Measurements from ENCODE around the gene TSGA10.
"Not testable (repeated sequence)": the region's sequence is repeated elsewhere in the genome, so short reads cannot be mapped to it uniquely, and the experiment has no call there.

TSGA10 gene

GRCh38 chr2:99140056-99140859 lies 14.5 kb downstream of the TSGA10 start:
- Histone ChIP-seq H2BK12ac (ENCODE audit: low read length) (no peak overlapping the region), H3K14ac (ENCODE audit: low read length) (peak overlapping the region; percentile 89), H4K12ac (ENCODE audit: low read depth, low read length) (no peak overlapping the region), H3K4me2 (ENCODE audit: low read length) (peak overlapping the region; percentile 98), H3K18ac (ENCODE audit: low read length) (peak overlapping the region; percentile 21), H2BK120ac (ENCODE audit: insufficient read depth, low read length, poor library complexity) (peak overlapping the region; percentile 4), H3K79me1 (ENCODE audit: low read length) (peaks cover 7% of the 10 kb centered on the region), H3K27ac (ENCODE audit: low read depth, low read length) (peak overlapping the region; percentile 50), H3K9me3 (ENCODE audit: insufficient read depth, low read depth, low read length) (no peaks in the 10 kb centered on the region), H3K4me1 (ENCODE audit: control insufficient read depth in 1 of 2, insufficient read depth in 2 of 2, low read length in 2 of 2) (no peaks in the 10 kb centered on the region), H2AFZ (ENCODE audit: insufficient read depth, low read length, poor library complexity) (peak overlapping the region; percentile 95), H3K4ac (ENCODE audit: low read depth, low read length) (peak overlapping the region; percentile 33), H3K23ac (ENCODE audit: low read length) (no peak overlapping the region), H3K4me3 (ENCODE audit: low read depth, low read length) (peak overlapping the region; percentile 82), H4K8ac (ENCODE audit: low read depth, low read length) (peak overlapping the region; percentile 70), H3K36me3 (ENCODE audit: control insufficient read depth in 1 of 2, insufficient read depth in 2 of 2, low read length in 2 of 2) (no peaks in the 10 kb centered on the region), H3K9ac (ENCODE audit: low read length) (peak overlapping the region; percentile 85), H3K27me3 (ENCODE audit: insufficient read depth, low read length) (no peaks in the 10 kb centered on the region), H3K79me2 (ENCODE audit: control insufficient read depth, insufficient read depth, low read length, poor library complexity) (peaks cover 4% of the 10 kb centered on the region), H2AK5ac (ENCODE audit: low read length) (no peak overlapping the region), H2BK5ac (ENCODE audit: low read depth, low read length, poor library complexity) (no peak overlapping the region), H4K91ac (ENCODE audit: low read depth, low read length) (peak overlapping the region; percentile 32)
- no peak for DNase-seq
- no CpG with 5 or more reads among the region's 17 CpGs for WGBS (ENCODE audit: extremely low coverage, insufficient coverage, insufficient read length)

GRCh38 chr2:99139003-99139402 lies 15.7 kb downstream of the TSGA10 start:
- H3K79me1 ChIP-seq (ENCODE audit: low read length): peaks cover 7% of the 10 kb centered on the region
- no peak overlapping the region for H2BK120ac ChIP-seq (ENCODE audit: insufficient read depth, low read length, poor library complexity)
- H2AFZ ChIP-seq (ENCODE audit: insufficient read depth, low read length, poor library complexity): no peak overlapping the region
- H2AK5ac ChIP-seq (ENCODE audit: low read length): no peak overlapping the region
- H3K4me2 ChIP-seq (ENCODE audit: low read length): no peak overlapping the region
- H2BK5ac ChIP-seq (ENCODE audit: low read depth, low read length, poor library complexity): no peak overlapping the region
- no peak overlapping the region for H3K18ac ChIP-seq (ENCODE audit: low read length)
- no peak overlapping the region for H3K23ac ChIP-seq (ENCODE audit: low read length)
- H3K36me3 ChIP-seq (ENCODE audit: control insufficient read depth in 1 of 2, insufficient read depth in 2 of 2, low read length in 2 of 2): no peaks in the 10 kb centered on the region
- no peak for DNase-seq
- H3K79me2 ChIP-seq (ENCODE audit: control insufficient read depth, insufficient read depth, low read length, poor library complexity): peaks cover 4% of the 10 kb centered on the region
- no peak overlapping the region for H4K8ac ChIP-seq (ENCODE audit: low read depth, low read length)
- H4K12ac ChIP-seq (ENCODE audit: low read depth, low read length): no peak overlapping the region
- no peak overlapping the region for H3K27ac ChIP-seq (ENCODE audit: low read depth, low read length)
- no peaks in the 10 kb centered on the region for H3K9me3 ChIP-seq (ENCODE audit: insufficient read depth, low read depth, low read length)
- H3K14ac ChIP-seq (ENCODE audit: low read length): no peak overlapping the region
- no peak overlapping the region for H2BK12ac ChIP-seq (ENCODE audit: low read length)
- WGBS (ENCODE audit: extremely low coverage, insufficient coverage, insufficient read length): no CpG with 5 or more reads among the region's 4 CpGs
- H3K27me3 ChIP-seq (ENCODE audit: insufficient read depth, low read length): no peaks in the 10 kb centered on the region
- H3K4me3 ChIP-seq (ENCODE audit: low read depth, low read length): no peak overlapping the region
- H3K4ac ChIP-seq (ENCODE audit: low read depth, low read length): no peak overlapping the region
- H4K91ac ChIP-seq (ENCODE audit: low read depth, low read length): no peak overlapping the region
- no peaks in the 10 kb centered on the region for H3K4me1 ChIP-seq (ENCODE audit: control insufficient read depth in 1 of 2, insufficient read depth in 2 of 2, low read length in 2 of 2)
- no peak overlapping the region for H3K9ac ChIP-seq (ENCODE audit: low read length)

GRCh38 chr2:99135044-99135556 lies 19.6 kb downstream of the TSGA10 start:
- H3K4me3 ChIP-seq (ENCODE audit: low read depth, low read length); H3K36me3 ChIP-seq (ENCODE audit: control insufficient read depth in 1 of 2, insufficient read depth in 2 of 2, low read length in 2 of 2); H3K18ac ChIP-seq (ENCODE audit: low read length); H3K79me1 ChIP-seq (ENCODE audit: low read length); H3K23ac ChIP-seq (ENCODE audit: low read length); H3K14ac ChIP-seq (ENCODE audit: low read length); H2BK5ac ChIP-seq (ENCODE audit: low read depth, low read length, poor library complexity); H3K4me1 ChIP-seq (ENCODE audit: control insufficient read depth in 1 of 2, insufficient read depth in 2 of 2, low read length in 2 of 2); H2BK120ac ChIP-seq (ENCODE audit: insufficient read depth, low read length, poor library complexity); H2BK12ac ChIP-seq (ENCODE audit: low read length); H4K8ac ChIP-seq (ENCODE audit: low read depth, low read length); H3K9ac ChIP-seq (ENCODE audit: low read length); H3K9me3 ChIP-seq (ENCODE audit: insufficient read depth, low read depth, low read length); H3K27me3 ChIP-seq (ENCODE audit: insufficient read depth, low read length); DNase-seq; H3K4ac ChIP-seq (ENCODE audit: low read depth, low read length); H3K27ac ChIP-seq (ENCODE audit: low read depth, low read length); H3K79me2 ChIP-seq (ENCODE audit: control insufficient read depth, insufficient read depth, low read length, poor library complexity); H4K91ac ChIP-seq (ENCODE audit: low read depth, low read length); H3K4me2 ChIP-seq (ENCODE audit: low read length); H2AFZ ChIP-seq (ENCODE audit: insufficient read depth, low read length, poor library complexity); H2AK5ac ChIP-seq (ENCODE audit: low read length); H4K12ac ChIP-seq (ENCODE audit: low read depth, low read length): not testable (repeated sequence)
- no CpG with 5 or more reads among the region's 2 CpGs for WGBS (ENCODE audit: extremely low coverage, insufficient coverage, insufficient read length)

- Histone ChIP-seq H2BK120ac (ENCODE audit: insufficient read depth, low read length, poor library complexity) (no peak overlapping the region), H3K79me2 (ENCODE audit: control insufficient read depth, insufficient read depth, low read length, poor library complexity) (no peaks in the 10 kb centered on the region), H3K79me1 (ENCODE audit: low read length) (no peaks in the 10 kb centered on the region), H3K18ac (ENCODE audit: low read length) (no peak overlapping the region), H4K91ac (ENCODE audit: low read depth, low read length) (no peak overlapping the region), H3K36me3 (ENCODE audit: control insufficient read depth in 1 of 2, insufficient read depth in 2 of 2, low read length in 2 of 2) (peaks cover 5 to 6% of the 10 kb centered on the region in 2 experiments), H2AK5ac (ENCODE audit: low read length) (no peak overlapping the region), H3K4me3 (ENCODE audit: low read depth, low read length) (no peak overlapping the region), H3K27me3 (ENCODE audit: insufficient read depth, low read length) (no peaks in the 10 kb centered on the region), H2AFZ (ENCODE audit: insufficient read depth, low read length, poor library complexity) (no peak overlapping the region), H3K9me3 (ENCODE audit: insufficient read depth, low read depth, low read length) (peaks cover 1% of the 10 kb centered on the region), H4K12ac (ENCODE audit: low read depth, low read length) (no peak overlapping the region), H3K14ac (ENCODE audit: low read length) (no peak overlapping the region), H2BK5ac (ENCODE audit: low read depth, low read length, poor library complexity) (no peak overlapping the region), H4K8ac (ENCODE audit: low read depth, low read length) (no peak overlapping the region), H2BK12ac (ENCODE audit: low read length) (no peak overlapping the region), H3K9ac (ENCODE audit: low read length) (no peak overlapping the region), H3K4me2 (ENCODE audit: low read length) (no peak overlapping the region), H3K23ac (ENCODE audit: low read length) (no peak overlapping the region), H3K27ac (ENCODE audit: low read depth, low read length) (no peak overlapping the region), H3K4me1 (ENCODE audit: control insufficient read depth in 1 of 2, insufficient read depth in 2 of 2, low read length in 2 of 2) (no peaks in the 10 kb centered on the region), H3K4ac (ENCODE audit: low read depth, low read length) (no peak overlapping the region)
- WGBS (ENCODE audit: extremely low coverage, insufficient coverage, insufficient read length): no CpG with 5 or more reads among the region's 2 CpGs
- no peak for DNase-seq
These were observed 26.8 kb downstream of the TSGA10 start for GRCh38 chr2:99127981-99128380.
